HEK293 (cell line): ENCODE results near the gene ASAH2.
"Not testable (repeated sequence)": the region's sequence is repeated elsewhere in the genome, so short reads cannot be mapped to it uniquely, and the experiment has no call there.

Experiments used
- CTCF ChIA-PET: fragments of 350-600 bp; formaldehyde crosslinking; extraction: SDS; loops from one replicate; lab custom pipeline; 2021; ENCODE audit warnings: antibody characterized with exemption; lab: Yijun Ruan, JAX
- POLR2A ChIA-PET: fragments of 300-600 bp; formaldehyde crosslinking; extraction: SDS; loops from one replicate; lab custom pipeline; 2020; ENCODE audit warnings: antibody characterized with exemption, inconsistent platforms; lab: Yijun Ruan, JAX
- H3K27ac ChIP-seq: fragments of 200-500 bp; sonication (Bioruptor generic); 2 replicates; pipeline ENCODE4 v1.5.1; 2014; ENCODE audit warnings: low read depth, low read length, control low read depth, inconsistent platforms; ENCODE audit errors: extremely low read depth
- H3K36me3 ChIP-seq, 2 experiments: fragments of 200-500 bp in 1 of 2; sonication (Bioruptor generic) in 1 of 2; 1 replicate in 1 of 2; 2 replicates in 1 of 2; pipeline ENCODE4 v1.5.1; 2014 to 2017; ENCODE audit warnings: inconsistent platforms in 2 of 2, low read length in 2 of 2; ENCODE audit not compliant: control insufficient read depth in 2 of 2, insufficient read depth in 1 of 2
- H3K4me1 ChIP-seq: fragments of 200-500 bp; sonication (Bioruptor generic); 2 replicates; pipeline ENCODE4 v1.5.1; 2014; ENCODE audit warnings: mild to moderate bottlenecking, low read length, inconsistent platforms; ENCODE audit not compliant: control insufficient read depth, insufficient read depth
- H3K4me3 ChIP-seq: 2 replicates; pipeline ENCODE4 v1.5.1; 2011; ENCODE audit warnings: low read depth, mild to moderate bottlenecking, control low read depth, low read length, moderate library complexity
- H3K9me3 ChIP-seq: fragments of 200-500 bp; sonication (Bioruptor generic); 2 replicates; pipeline ENCODE4 v1.5.1; 2014; ENCODE audit warnings: low read depth, low read length, inconsistent platforms; ENCODE audit not compliant: control insufficient read depth, insufficient read depth
- ATF2 ChIP-seq: fragments of 450-650 bp; formaldehyde crosslinking; IDR thresholded peaks from 2 replicates; pipeline ENCODE4 v1.5.1; 2016; ENCODE audit warnings: missing biosample characterization, missing genetic modification characterization, low read depth
- GLI2 ChIP-seq: fragments of 450-650 bp; formaldehyde crosslinking; IDR thresholded peaks from 2 replicates; pipeline ENCODE4; 2017; ENCODE audit warnings: missing biosample characterization, missing genetic modification characterization, low read depth, borderline replicate concordance
- GLI4 ChIP-seq: fragments of 450-650 bp; formaldehyde crosslinking; IDR thresholded peaks from 2 replicates; pipeline ENCODE4 v1.5.1; 2016; ENCODE audit warnings: missing biosample characterization, missing genetic modification characterization
- HOXC10 ChIP-seq: sonication (generic); formaldehyde crosslinking; IDR thresholded peaks from 2 replicates; pipeline ENCODE4 v1.8.1; 2023; ENCODE audit warnings: mild to moderate bottlenecking, missing genetic modification reagents
- KLF16 ChIP-seq: fragments of 450-650 bp; formaldehyde crosslinking; IDR thresholded peaks from 2 replicates; pipeline ENCODE4 v1.5.1; 2017; ENCODE audit warnings: missing biosample characterization, missing genetic modification characterization
- OVOL3 ChIP-seq: fragments of 450-650 bp; formaldehyde crosslinking; IDR thresholded peaks from 2 replicates; pipeline ENCODE4 v1.5.1; 2016; ENCODE audit warnings: missing biosample characterization, missing genetic modification characterization
- PRDM4 ChIP-seq: fragments of 450-650 bp; formaldehyde crosslinking; IDR thresholded peaks from 2 replicates; pipeline ENCODE4 v1.5.1; 2017; ENCODE audit warnings: missing biosample characterization, missing genetic modification characterization
- TRIM28 ChIP-seq: IDR thresholded peaks from 2 replicates; pipeline ENCODE4 v1.6.1; 2011; ENCODE audit warnings: low read length, control low read depth, borderline replicate concordance
- ZBTB21 ChIP-seq: fragments of 450-650 bp; formaldehyde crosslinking; IDR thresholded peaks from 2 replicates; pipeline ENCODE4 v1.5.1; 2017; ENCODE audit warnings: missing biosample characterization, missing genetic modification characterization
- ZFHX2 ChIP-seq: fragments of 450-650 bp; formaldehyde crosslinking; conservative IDR thresholded peaks from 2 replicates; pipeline ENCODE4 v1.5.1; 2016; ENCODE audit warnings: missing biosample characterization, missing genetic modification characterization
- ZFP37 ChIP-seq: fragments of 450-650 bp; formaldehyde crosslinking; IDR thresholded peaks from 2 replicates; pipeline ENCODE4 v1.5.1; 2016; ENCODE audit warnings: missing biosample characterization, missing genetic modification characterization
- ZNF146 ChIP-seq: fragments of 450-650 bp; formaldehyde crosslinking; IDR thresholded peaks from 2 replicates; pipeline ENCODE4 v1.5.1; 2016; ENCODE audit warnings: missing biosample characterization, missing genetic modification characterization
- ZNF211 ChIP-seq: fragments of 450-650 bp; formaldehyde crosslinking; IDR thresholded peaks from 2 replicates; pipeline ENCODE4 v1.5.1; 2016; ENCODE audit warnings: low read depth, missing biosample characterization, missing genetic modification characterization
- ZNF223 ChIP-seq: fragments of 450-650 bp; formaldehyde crosslinking; IDR thresholded peaks from 2 replicates; pipeline ENCODE4 v1.5.1; 2016; ENCODE audit warnings: missing biosample characterization, missing genetic modification characterization
- ZNF248 ChIP-seq: fragments of 450-650 bp; formaldehyde crosslinking; IDR thresholded peaks from 2 replicates; pipeline ENCODE4 v1.5.1; 2017; ENCODE audit warnings: missing biosample characterization, missing genetic modification characterization
- ZNF280D ChIP-seq: fragments of 450-650 bp; formaldehyde crosslinking; IDR thresholded peaks from 2 replicates; pipeline ENCODE4 v1.5.1; 2016; ENCODE audit warnings: missing biosample characterization, missing genetic modification characterization
- ZNF302 ChIP-seq: fragments of 450-650 bp; formaldehyde crosslinking; IDR thresholded peaks from 2 replicates; pipeline ENCODE4 v1.5.1; 2016; ENCODE audit warnings: missing biosample characterization, missing genetic modification characterization, low read depth
- ZNF311 ChIP-seq: fragments of 450-650 bp; formaldehyde crosslinking; IDR thresholded peaks from 2 replicates; pipeline ENCODE4 v1.5.1; 2017; ENCODE audit warnings: missing biosample characterization, missing genetic modification characterization, borderline replicate concordance
- ZNF521 ChIP-seq: fragments of 450-650 bp; formaldehyde crosslinking; IDR thresholded peaks from 2 replicates; pipeline ENCODE4 v1.5.1; 2017; ENCODE audit warnings: missing biosample characterization, mild to moderate bottlenecking, missing genetic modification characterization
- ZNF548 ChIP-seq: fragments of 450-650 bp; formaldehyde crosslinking; IDR thresholded peaks from 2 replicates; pipeline ENCODE4 v1.5.1; 2016; ENCODE audit warnings: missing biosample characterization, missing genetic modification characterization
- ZNF560 ChIP-seq: fragments of 450-650 bp; formaldehyde crosslinking; IDR thresholded peaks from 2 replicates; pipeline ENCODE4 v1.5.1; 2017; ENCODE audit warnings: missing biosample characterization, missing genetic modification characterization, borderline replicate concordance
- ZNF561 ChIP-seq: fragments of 450-650 bp; IDR thresholded peaks from 2 replicates; pipeline ENCODE4 v1.5.1; 2018; ENCODE audit warnings: missing biosample characterization, missing genetic modification characterization, borderline replicate concordance
- ZNF580 ChIP-seq: fragments of 450-650 bp; formaldehyde crosslinking; IDR thresholded peaks from 2 replicates; pipeline ENCODE4 v1.5.1; 2016; ENCODE audit warnings: missing biosample characterization, missing genetic modification characterization
- ZNF596 ChIP-seq: fragments of 450-650 bp; IDR thresholded peaks from 2 replicates; pipeline ENCODE4 v1.5.0; 2018; ENCODE audit warnings: missing biosample characterization, mild to moderate bottlenecking, missing genetic modification characterization, moderate library complexity
- ZNF76 ChIP-seq: fragments of 450-650 bp; formaldehyde crosslinking; IDR thresholded peaks from 2 replicates; pipeline ENCODE4; 2016; ENCODE audit warnings: low read depth, missing biosample characterization, missing genetic modification characterization, borderline replicate concordance
- ZSCAN4 ChIP-seq: fragments of 450-650 bp; formaldehyde crosslinking; IDR thresholded peaks from 2 replicates; pipeline ENCODE4 v1.5.1; 2017; ENCODE audit warnings: missing biosample characterization, missing genetic modification characterization

The ASAH2 gene

GRCh38 chr10:50242777-50243176 is 8.5 kb downstream of the ASAH2 start:
- Histone ChIP-seq H3K4me1 (peaks cover 10% of the 10 kb centered on the region; the same call in 1 of the 2 replicates), H3K4me3 (no peak overlapping the region), H3K9me3 (no peaks in the 10 kb centered on the region), H3K36me3 (no peaks in the 10 kb centered on the region), H3K27ac (no peak overlapping the region)
- no peak for TF ChIP-seq ZBTB21 (tag by site-specific recombination)
- no peak for TF ChIP-seq ZNF248 (tag by site-specific recombination)
- TF ChIP-seq HOXC10 (CRISPR knock-in tag) = no peak
- TF ChIP-seq ZNF280D (tag by site-specific recombination) = no peak
- no peak for TF ChIP-seq ZFP37
- no peak for TF ChIP-seq ZNF521 (tag by site-specific recombination)
- TF ChIP-seq ZNF548 (tag by site-specific recombination) = no peak
- no peak for TF ChIP-seq GLI4 (tag by site-specific recombination)
- TF ChIP-seq ZNF302 (tag by site-specific recombination) = no peak
- no peak for TF ChIP-seq OVOL3 (tag by site-specific recombination)
- TF ChIP-seq ZNF311 = no peak
- no peak for TF ChIP-seq ZNF561
- no peak for TF ChIP-seq ZNF211 (tag by site-specific recombination)
- no peak for TF ChIP-seq TRIM28
- TF ChIP-seq ZNF223 (tag by site-specific recombination) = no peak
- ChIA-PET POLR2A (no interaction called here), CTCF (interaction anchor here (0.7 kb wide), 1 partner anchor 123 kb away, joined by 5 read pairs; no protein-coding TSS in a partner anchor)

GRCh38 chr10:50241478-50241877 is 9.8 kb downstream of the ASAH2 start:
- H3K27ac ChIP-seq, H3K4me1 ChIP-seq, POLR2A ChIA-PET, H3K9me3 ChIP-seq, H3K36me3 ChIP-seq, H3K4me3 ChIP-seq, CTCF ChIA-PET: not testable (repeated sequence)
- TF ChIP-seq ZNF146 (tag by site-specific recombination) (peak; percentile 94), ZNF580 (tag by site-specific recombination) (peak; percentile 57; the same call in 1 of the 2 replicates)

- Histone ChIP-seq H3K27ac (no peak overlapping the region), H3K4me1 (no peaks in the 10 kb centered on the region), H3K36me3 (no peaks in the 10 kb centered on the region), H3K4me3 (no peak overlapping the region), H3K9me3 (no peaks in the 10 kb centered on the region)
- POLR2A ChIA-PET = no interaction called here
- CTCF ChIA-PET = interaction anchor here (0.9 to 1.1 kb wide), 3 partner anchors 10 to 642 kb away, joined by 3 to 4 read pairs (median 3); no protein-coding TSS in a partner anchor
- TF ChIP-seq ZFHX2 (tag by site-specific recombination) (no peak), ZNF596 (tag by site-specific recombination) (no peak), ZNF560 (tag by site-specific recombination) (no peak), ZSCAN4 (tag by site-specific recombination) (no peak), ZNF76 (tag by site-specific recombination) (no peak), PRDM4 (tag by site-specific recombination) (no peak), KLF16 (tag by site-specific recombination) (no peak), GLI2 (no peak), ATF2 (tag by site-specific recombination) (no peak)
These were observed 16.8 kb downstream of the ASAH2 start for GRCh38 chr10:50234486-50234885.
